UCSD-AML1 (cell line): ENCODE data around the gene FAM151B.
"Not testable (repeated sequence)": the region's sequence is repeated elsewhere in the genome, so short reads cannot be mapped to it uniquely, and the experiment has no call there.

Experiments
- DNase-seq: peaks from one replicate; lab custom pipeline; 2025; ENCODE audit not compliant: unreplicated experiment; lab: John Stamatoyannopoulos, UW

Gene FAM151B, protein sequence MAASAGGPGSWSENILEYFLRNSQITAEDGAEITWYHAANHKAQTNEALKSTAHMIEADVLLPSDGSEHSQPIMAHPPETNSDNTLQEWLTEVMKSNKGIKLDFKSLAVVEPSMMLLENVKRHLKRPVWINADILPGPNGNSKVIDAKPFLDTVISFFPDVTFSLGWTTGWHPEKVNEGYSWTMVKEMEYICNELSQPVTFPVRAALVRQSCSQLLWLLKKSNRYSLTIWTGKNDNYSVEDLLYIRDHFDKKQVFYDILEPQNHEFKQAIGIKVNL

DNA sequence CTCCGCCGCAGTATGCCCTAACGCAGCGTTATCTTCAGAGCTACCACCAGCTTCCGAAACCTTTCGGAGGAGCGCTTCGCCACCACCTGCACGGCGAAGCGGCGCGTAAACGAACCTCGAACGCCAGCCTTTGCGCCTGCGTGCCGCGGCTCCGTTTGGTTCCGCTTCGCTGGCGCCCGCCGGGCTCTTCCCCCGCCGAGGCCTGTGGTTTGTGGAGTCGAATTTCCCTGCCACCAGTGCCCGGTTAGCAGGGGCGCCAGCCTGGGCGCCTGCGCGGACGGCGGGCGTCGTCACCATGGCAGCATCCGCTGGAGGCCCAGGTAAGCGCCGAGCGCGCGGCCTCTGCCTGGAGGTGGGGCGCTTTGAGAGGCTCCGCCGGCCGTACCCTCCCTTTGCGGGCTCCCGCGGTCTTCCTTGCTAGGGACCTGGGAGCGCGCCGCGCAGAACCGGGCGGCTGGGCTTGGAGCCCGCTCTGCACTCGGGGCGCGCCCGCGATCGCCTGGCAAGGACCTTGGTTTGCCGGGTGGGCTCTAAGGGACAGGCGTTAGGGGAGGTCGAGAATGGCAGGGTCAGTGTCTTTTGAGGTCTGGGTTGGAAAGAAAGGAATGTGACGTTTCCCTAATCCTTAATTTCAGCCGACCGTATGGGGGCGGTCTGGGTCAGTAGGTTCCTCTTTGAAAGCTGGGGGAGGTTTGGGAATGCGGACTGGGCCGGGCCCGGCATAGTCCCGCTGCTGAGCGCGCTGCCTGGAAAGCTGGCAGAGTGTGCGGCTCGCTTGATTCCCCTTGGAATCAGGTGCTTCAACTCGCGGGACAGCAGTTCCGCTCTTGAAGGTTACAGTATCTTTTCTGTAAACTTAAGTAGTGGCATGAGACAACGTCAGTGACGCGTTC lies at the start of gene FAM151B:
Gene FAM151B (plus strand): TSS at position 272 of the 893 bp plus-strand sequence. CDS start 24 bp downstream, at position 296.
- peak; percentile 85 for DNase-seq

DNA sequence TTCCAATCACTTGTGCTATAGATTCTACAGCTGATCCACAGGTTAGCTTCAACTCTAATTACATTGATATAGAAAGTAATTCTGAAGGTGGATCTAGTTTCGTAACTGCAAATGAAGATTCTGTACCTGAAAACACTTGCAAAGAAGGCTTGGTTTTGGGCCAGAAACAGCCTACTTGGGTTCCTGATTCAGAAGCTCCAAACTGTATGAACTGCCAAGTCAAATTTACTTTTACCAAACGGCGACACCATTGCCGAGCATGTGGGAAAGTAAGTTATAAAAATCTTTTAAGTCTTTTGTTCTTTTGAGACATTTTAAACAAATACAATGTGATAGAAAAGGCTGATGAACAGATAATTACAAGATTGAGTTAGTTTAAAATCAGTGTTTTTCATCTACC lies 49.2 kb upstream of the FAM151B start:
- no peak for DNase-seq

DNA sequence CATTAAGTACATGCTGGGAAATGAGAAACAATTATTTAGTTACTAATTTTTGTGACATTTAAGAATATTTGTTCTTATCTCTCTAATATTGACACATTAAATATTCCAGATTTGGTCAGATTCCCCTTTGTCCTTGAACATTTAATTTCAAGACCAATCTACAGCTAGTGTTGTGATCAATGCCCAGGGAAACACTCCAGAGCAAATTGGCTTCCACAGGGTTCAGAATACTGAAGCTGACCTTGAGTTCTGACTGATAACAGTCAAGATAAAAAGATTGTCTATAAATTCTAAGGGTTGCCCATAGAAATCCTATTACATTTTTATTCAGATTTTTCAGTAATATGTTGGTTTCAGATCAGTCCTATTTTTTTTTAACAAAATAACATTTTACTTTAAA lies 48.7 kb upstream of the FAM151B start:
- no peak for DNase-seq

DNA sequence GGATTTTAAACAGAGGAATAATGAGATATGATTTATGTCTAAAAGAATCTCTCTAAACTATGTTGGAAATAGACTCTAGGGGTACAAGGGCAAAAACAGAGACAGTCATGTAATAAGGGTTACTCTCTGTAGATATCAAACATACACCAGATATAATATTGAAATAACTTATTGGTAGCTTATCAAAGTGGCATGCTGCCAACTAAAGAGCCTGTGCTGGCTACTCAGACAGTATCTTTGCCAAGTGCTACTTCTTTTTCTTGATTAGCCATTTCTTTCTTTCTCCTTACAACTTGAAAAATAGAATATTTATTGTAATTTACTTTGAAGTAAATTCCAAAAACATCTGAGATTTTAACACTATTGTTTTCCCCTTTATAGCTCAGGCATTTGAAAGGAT lies 45.2 kb upstream of the FAM151B start:
- no peak for DNase-seq

DNA sequence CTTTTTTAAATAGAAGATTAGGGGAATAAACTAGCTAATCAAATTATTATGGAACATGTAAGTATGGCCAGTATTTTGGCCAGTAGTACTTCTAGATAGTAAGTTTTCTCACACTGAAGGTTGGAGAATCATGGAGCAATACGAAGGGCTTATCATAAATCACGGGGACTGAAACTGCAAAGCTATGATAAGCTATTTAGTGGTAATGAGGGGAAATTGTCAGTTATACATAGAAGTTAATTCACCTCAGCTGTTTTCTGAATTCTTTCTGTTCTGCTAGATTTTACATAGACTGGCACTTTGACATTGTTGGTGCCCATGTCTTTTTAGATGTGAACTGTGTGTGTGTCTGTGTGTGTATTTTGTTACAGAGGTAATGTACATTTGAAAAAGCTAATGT lies 34.5 kb upstream of the FAM151B start:
- no peak for DNase-seq

DNA sequence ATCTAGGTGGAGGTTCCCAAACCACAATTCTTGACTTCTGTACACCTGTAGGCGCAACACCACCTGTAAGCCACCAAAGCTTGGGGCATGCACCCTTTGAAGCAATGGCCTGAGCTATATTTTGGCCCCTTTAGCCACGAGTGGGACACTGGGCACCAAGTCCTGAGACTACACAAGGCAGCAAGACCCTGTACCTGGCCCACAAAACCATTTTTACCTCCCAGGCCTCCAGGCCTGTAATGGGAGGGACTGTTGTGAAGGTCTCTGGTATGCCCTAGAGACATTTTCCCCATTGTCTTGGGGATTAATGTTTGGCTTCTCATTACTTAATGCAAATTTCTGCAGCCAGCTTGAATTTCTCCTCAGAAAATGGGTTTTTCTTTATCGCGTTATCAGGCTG lies 24.6 kb upstream of the FAM151B start:
- no peak for DNase-seq

DNA sequence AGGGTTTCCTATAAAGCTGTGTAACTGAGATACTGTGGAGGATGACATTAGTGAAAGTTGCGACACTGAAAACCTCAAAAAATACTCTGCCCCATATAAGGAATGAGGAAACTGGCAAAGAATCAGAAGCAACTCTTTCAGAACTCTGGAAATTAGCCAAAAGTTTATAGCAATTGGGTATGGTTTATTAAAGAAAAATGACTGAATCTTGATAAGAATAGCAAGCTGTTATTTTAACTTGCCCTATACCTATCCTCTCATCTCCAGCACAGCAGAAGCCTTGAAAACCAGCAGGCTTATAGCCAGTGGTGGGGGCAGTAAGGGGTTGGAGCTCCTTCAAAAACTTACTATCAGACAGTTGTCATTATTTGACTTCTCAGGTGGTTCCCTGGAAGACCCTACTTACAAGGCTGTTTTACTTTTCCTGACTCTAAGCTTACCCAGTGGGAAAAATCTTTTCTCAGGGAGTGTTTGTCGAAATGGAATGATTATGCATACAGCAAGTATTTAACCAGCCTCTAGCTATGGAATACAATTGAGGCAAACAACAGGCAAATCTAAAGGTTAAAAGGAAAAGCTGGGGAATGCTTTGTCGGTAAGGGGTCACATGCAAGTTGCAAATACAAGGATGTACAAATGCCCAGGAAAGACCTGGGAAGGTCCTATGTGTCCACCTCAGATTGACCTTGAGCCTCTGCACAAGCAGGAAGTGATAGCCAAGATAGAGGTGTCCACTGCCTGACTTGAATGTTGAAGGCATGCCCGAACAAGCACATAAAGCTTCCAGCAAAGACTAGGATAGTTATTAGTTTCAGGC lies 21.0 kb upstream of the FAM151B start:
- no peak for DNase-seq

DNA sequence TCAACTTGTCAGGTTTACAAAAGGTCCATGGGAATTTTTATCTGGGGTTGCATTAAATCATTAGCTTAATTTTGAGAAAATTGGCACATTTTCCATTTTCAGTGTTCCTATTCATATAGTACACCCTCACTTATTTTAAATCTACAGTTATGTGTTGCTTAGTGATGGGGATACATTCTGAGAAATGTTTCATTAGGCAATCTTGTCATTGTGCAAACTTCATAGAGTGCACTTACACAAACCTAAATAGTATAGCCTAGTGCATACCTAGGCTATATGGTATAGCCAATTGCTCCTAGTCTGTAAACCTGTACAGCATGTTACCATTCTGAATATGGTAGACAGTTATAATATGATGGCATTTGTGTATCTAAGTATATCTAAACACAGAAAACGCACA lies 19.8 kb upstream of the FAM151B start:
- DNase-seq: no peak

DNA sequence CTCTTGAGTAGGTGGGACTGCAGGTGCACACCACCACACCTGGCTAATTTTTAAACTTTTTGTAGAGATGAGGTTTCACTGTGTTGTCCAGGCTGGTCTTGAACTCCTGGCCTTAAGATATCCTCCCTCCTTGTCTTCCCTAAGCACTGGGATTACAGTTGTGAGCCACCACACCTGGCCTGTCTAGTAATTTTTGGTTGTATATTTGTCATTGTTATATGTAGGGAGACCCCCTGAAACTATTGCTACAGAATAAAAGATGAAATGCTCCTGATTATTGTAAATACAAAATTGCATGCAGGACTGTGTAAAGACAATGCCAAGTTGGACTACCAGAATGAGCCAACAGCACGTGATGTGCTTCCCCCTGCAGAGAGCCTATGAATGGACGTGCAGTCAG lies 17.3 kb upstream of the FAM151B start:
- DNase-seq: not testable (repeated sequence)

DNA sequence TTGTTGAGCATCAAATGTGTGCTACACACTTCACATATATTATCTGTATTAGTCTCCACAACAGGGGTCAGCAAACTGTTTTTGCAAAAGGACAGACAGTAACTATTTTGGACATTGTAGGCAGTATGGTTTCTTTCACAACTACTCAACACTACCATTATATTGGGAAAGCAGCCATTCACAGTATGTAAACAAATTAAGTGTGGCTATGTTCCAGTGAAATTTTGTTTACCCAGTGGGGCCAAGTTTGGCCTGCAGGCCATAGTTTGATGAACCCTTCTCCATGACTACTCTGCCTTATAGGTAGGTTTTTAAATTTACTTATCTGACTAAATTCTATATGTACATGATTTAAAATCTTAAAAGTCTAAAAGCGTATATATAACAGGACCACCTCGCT lies 13.0 kb upstream of the FAM151B start:
- no peak for DNase-seq

DNA sequence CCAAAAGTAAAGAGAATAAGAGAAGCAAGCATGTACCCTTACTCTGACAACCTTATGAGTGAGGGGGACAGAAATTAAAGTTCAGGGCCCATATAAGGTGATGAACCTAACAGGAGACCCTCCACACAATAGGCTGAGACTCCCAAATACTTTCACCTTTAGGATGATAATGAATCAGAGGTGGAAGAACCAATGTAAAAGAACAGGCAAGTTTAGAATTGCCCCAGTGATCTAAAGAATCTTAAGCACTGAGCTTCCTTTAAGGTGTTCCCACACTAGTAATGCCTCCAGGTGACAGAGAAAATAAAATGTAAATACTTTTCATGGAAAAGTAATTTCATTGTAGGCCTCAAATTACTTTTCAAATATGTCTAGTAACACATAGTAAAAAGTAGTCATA lies 8.2 kb upstream of the FAM151B start:
- no peak for DNase-seq

DNA sequence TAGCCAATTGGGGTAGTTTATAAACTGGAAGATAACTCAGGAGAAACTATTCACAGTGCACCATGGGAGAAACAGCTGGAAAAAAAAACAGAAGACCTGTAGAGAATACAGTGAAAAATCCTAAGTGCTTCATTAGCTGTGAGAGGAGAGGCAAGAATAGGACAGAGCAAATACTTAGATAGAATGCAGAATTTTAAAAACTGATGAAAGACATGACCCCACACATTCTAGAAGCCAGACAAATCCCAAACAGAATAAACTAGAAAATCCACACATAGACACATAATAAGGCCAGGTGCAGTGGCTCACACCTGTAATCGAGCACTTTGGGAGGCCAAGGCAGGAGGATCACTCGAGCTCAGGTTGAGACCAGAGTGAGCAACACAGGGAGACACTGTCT lies 7.5 kb upstream of the FAM151B start:
- no peak for DNase-seq

DNA sequence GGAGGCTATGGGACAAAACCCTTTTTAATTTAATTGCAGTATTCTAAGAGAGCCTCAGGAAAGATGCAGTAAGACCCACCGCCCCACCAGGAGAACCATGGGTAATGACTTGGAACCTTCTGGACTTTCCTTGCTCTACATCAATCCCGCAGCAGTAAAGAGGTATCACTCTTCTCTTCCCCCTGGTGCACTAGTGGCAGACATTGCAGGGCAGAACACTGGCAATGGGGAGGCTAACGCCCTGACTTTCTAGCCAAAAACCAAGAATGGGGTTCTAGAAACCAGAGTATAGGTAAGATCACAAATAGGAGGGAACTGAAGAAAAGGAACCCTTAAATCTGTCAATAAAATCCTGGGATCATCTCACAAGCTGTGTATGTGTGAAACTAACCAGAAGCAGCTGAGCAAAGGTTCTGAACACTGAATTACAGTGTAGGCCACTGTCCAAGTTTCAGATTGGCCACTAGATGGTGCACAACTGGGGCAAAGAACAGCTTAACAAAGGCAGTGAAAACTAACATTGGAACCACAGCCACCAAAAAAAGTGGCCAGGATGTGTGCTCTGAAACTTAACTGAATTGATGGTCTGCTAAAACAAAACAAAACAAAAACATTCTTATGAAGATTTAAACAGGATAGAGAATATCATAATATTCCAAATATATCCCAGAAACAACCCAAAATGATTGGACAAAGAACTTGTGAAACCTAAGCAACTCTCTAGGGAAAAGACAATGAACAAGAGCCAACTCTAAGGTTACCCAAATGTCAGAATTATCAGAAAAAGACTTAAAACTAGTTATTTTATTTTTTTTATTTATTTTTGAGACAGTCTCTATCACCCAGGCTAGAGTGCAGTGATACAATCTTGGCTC lies 6.6 kb upstream of the FAM151B start:
- DNase-seq: no peak

DNA sequence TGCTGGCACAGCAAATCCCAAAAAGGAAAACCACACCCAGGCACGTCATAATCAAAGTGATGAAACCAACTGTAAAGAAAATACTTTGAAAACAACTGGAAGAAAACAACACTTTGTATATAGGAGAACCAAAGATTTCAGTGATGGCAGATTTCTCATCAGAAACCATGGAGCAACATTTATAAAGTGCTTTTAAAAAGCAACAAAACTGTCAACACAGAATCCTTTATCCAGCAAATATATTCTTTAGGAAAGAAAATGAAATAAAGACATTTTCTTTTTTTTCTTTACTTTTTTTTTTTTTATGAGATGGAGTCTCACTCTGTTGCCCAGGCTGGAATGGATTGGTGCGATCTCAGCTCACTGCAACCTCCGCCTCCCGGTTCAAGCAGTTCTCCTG lies 5.3 kb upstream of the FAM151B start:
- DNase-seq: no peak

DNA sequence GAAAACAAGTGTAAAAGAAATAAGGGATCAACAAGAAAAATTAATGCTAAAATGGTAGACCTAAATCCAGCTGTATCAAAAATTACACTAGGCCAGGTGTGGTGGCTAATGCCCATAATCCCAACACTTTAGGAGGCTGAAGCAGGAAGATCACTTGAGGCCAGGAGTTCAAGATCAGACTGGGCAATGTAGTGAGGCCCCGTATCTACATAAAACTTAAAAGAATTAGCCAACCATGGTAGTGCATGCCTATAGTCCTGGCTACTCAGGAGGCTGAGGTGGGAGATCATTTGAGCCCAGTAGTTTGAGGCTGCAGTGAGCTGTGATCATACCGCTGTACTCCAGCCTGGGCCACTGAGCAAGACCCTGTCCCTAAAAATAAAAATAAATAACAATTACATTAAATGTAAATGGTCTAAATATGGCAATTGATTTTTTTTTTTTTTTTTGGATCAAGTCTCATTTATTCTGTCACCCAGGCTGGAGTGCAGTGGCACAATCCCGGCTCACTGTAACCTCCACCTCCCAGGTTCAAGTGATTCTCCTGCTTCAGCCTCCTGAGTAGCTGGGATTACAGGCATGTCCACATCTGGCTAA lies 4.2 kb upstream of the FAM151B start:
- no peak for DNase-seq

DNA sequence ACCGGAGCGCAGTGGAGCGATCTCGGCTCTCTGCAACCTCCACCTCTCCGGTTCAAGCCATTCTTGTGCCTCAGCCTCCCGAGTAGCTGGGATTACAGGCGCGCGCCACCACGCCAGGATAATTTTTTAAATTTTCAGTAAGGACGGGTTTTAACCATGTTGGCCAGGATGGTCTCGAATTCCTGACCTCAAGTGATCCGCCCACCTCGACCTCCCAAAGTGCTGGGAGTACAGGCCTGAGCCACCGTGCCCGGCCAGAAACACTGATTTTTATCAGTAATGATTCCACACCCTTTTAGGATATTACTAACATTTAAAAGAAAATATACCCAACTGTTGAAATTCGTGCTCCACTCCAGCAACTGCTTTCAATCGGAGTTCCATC lies 464 bp upstream of the FAM151B start:
- DNase-seq: no peak

DNA sequence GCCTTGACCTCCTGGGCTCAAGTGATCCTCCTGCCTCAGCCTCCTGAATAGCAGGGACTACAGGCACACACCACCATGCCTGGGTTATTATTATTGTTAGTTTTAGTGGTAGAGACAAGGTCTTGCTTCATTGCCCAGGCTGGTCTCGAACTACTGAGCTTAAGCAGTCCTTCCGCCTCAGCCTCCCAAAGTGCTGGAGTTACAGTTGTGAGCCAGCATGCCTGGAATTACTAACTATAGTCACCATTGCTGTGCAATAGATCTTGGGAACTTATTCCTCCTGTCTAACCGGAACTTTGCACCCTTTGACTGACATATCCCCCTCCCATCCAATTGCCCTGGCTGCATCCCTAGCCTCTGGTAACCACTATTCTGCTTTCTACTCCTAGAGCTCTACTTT lies 3.4 kb downstream of the FAM151B start:
- no peak for DNase-seq

DNA sequence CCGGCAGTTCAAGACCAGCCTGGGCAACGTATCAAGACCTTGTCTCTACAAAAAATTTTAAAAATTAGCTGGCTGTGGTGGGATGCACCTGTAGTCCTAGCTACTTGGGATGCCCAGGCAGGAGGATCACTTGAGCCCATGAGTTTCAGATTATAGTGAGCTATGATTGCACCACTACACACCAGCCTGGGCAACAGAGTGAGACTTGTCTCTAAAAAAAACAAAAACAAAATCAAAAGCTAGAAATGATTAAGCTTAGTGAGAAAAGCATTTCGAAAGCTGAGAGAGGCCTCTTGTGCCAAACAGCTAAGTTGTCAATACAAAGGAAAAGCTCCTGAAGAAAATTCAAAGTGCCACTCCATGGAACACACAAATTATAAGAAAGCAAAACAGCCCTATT lies 4.8 kb downstream of the FAM151B start:
- no peak for DNase-seq

DNA sequence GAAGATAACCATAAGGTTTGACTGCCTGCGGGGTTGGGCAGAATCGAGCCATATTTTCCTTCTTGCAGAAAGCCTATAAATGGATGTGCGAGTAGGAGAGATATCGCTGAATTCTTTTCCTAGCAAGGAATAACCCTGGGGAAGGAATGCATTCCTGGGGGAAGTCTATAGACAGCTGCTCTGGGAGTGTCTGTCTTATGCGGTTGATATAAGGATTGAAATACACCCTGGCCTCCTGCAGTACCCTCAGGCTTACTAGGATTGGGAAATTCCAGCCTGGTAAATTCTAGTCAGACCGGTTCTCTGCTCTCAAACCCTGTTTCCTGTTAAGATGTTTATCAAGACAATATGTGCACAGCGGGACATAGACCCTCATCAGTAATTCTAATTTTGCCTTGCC lies 5.5 kb downstream of the FAM151B start:
- not testable (repeated sequence) for DNase-seq

DNA sequence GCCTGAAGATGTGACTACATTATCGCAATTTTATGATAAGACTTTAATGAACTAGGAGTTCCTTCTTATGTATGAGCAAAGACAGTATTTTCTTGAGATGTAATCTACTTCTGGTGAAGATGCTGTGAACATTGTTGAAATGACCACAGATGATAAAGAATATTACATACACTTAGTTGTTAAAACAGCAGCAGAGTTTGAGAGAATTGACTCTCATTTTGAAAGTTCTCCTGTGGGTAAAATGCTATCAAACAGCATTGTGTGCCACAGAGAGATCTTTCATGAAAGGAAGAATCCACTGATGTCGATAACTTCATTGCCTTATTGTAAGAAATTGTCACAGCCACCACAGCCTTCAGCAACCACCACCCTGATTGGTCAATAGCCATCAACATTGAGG lies 8.0 kb downstream of the FAM151B start:
- no peak for DNase-seq
